Stimulated activated naive CD4-positive, alpha-beta T cell treated with Interleukin-2 at 50 U/mL for 16 hours (primary cell): ENCODE measurements around the gene KIR3DL1.
"Not testable (repeated sequence)": the region's sequence is repeated elsewhere in the genome, so short reads cannot be mapped to it uniquely, and the experiment has no call there.

ENCODE experiments used
- DNase-seq: peaks from one replicate; lab custom pipeline; 2025; lab: John Stamatoyannopoulos, UW

Gene KIR3DL1

GRCh38 chr19:54814571-54814970 lies 1.7 kb upstream of the KIR3DL1 start:
- DNase-seq: not testable (repeated sequence)

DNA sequence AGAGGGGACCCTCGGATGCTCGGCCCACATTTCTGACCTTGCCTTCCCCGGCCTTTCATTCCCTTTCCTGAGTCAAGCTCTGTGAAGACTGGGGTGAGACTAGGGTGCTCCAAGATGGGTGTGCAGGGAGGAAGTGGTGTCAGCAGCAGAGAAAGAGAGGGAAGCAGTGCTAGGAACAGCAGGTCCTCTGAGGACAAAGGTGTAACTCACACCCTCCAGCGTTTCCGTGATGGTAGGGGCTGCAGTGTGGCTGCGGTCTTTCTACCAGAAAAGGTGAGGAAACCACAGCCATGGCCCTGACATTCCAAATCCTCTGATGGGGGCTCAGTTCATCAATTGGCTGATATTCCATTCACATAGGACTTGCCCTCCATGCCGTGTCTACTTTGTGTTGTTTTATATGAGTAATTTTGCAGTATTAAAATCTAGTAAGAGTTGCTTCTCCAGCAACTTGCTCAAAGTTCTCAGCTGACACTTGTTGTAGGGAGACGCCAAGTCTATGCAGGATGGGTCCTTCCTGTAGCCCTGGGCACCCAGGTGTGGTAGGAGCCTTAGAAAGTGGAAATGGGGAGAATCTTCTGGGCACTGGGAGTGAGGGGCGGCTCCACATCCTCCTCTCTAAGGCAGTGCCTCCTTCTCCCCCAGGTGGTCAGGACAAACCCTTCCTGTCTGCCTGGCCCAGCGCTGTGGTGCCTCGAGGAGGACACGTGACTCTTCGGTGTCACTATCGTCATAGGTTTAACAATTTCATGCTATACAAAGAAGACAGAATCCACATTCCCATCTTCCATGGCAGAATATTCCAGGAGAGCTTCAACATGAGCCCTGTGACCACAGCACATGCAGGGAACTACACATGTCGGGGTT lies 1.6 kb downstream of the KIR3DL1 start:
- DNase-seq: no peak

DNA sequence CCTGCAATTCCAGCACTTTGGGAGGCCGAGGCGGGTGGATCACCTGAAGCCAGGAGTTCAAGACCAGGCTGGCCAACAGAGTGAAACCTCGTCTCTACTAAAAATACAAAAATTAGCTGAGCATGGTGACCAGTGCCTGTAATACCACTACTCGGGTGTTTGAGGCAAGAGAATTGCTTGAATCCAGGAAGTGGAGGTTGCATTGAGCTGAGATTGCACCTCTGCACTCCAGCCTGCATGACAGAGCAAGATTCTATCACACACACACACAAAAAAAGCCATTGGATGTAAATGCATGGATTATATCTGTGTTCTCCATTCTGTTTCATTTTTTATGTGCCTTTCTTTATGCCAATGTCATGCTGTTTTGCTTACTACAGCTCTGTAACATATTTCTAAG lies 8.1 kb downstream of the KIR3DL1 start:
- DNase-seq: not testable (repeated sequence)

DNA sequence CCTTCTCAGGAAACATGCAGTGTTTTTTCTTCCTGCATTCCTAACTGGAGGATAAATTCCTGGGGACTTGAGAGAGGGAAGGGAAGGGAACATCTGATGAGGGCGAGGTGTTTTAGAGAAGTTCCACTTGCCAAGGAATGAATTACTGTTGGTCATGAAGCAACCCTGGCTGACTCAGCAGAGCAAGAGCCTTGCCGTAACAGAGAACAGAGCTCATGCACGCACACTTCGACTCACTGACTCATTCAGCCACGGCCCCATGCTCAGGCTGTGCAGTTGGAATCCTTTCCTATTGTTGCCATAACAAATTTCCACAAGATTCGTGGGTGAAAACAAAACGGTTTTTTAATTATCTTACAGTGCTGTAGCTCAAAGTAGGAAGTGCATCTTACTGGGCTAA lies 9.1 kb downstream of the KIR3DL1 start:
- DNase-seq: not testable (repeated sequence)

DNA sequence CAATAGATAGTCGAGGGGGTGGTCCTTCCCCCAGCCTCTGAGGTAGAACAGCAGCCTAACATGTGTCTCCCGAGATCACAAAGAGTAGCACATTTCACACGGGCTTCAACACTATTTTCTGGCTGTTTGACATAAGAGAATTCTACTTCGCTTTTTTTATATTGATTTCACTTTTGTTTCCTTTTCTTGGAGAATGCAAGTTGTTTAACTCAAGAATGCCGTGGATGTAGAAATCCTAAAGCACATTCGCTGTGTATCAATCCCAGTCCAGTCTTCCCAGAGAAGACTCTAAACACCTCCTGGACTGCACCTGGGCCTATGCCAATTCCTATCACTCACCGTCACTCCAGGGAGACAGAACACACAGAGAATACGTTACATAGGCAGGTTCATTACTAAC lies 11.8 kb downstream of the KIR3DL1 start:
- not testable (repeated sequence) for DNase-seq

- DNase-seq: not testable (repeated sequence)
These were observed 16.2 kb downstream of the KIR3DL1 start, which contains the start of gene KIR2DS4 for GRCh38 chr19:54832496-54832895. KIR2DS4 (plus strand) TSS chr19:54832676.

- DNase-seq: not testable (repeated sequence)
These were observed 18.9 kb downstream of the KIR3DL1 start for GRCh38 chr19:54835126-54835525.

DNA sequence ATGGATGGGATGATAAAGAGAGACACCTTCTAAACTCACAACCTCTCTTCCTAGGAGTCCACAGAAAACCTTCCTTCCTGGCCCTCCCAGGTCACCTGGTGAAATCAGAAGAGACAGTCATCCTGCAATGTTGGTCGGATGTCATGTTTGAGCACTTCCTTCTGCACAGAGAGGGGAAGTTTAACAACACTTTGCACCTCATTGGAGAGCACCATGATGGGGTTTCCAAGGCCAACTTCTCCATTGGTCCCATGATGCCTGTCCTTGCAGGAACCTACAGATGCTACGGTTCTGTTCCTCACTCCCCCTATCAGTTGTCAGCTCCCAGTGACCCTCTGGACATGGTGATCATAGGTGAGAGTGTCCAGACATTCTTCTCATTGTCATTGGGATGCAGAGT lies 21.3 kb downstream of the KIR3DL1 start:
- DNase-seq: not testable (repeated sequence)

DNA sequence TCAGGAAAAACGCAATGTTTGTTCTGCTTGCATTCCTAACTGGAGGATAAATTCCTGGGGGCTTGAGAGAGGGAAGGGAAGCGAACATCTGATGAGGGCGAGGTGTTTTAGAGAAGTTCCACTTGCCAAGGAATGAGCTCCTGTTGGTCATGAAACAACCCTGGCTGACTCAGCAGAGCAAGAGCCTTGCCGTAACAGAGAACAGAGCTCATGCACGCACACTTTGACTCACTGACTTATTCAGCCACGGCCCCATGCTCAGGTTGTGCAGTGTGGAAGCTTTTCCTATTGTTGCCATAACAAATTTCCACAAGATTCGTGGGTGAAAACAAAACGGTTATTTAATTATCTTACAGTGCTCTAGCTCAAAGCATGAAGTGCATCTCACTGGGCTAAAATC lies 26.9 kb downstream of the KIR3DL1 start:
- not testable (repeated sequence) for DNase-seq

GRCh38 chr19:54850061-54850640 lies 33.9 kb downstream of the KIR3DL1 start, which contains the start of gene KIR3DL2:
KIR3DL2 (plus strand) TSS chr19:54850443; CDS start chr19:54850476, 33 bp downstream.
- not testable (repeated sequence) for DNase-seq

- DNase-seq: no peak
These were observed 34.7 kb downstream of the KIR3DL1 start for GRCh38 chr19:54850930-54851329.

GRCh38 chr19:54851353-54851752 lies 35.1 kb downstream of the KIR3DL1 start:
- DNase-seq: no peak

DNA sequence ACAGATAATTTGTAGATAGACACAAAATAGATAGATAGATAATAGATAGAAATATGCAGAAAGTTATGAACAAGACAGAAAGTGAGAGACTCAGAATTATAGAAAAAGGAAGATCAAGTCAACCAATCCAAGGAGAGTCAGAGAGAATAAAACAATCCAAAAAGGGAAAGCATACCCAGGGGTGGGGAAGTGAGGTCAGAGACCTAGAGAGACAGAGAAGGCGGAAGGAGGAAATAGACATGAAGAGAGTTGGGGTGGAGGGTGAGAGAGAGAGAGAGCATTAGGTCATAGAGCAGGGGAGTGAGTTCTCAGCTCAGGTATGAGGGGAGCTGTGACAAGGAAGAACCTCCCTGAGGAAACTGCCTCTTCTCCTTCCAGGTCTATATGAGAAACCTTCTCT lies 39.0 kb downstream of the KIR3DL1 start:
- not testable (repeated sequence) for DNase-seq

DNA sequence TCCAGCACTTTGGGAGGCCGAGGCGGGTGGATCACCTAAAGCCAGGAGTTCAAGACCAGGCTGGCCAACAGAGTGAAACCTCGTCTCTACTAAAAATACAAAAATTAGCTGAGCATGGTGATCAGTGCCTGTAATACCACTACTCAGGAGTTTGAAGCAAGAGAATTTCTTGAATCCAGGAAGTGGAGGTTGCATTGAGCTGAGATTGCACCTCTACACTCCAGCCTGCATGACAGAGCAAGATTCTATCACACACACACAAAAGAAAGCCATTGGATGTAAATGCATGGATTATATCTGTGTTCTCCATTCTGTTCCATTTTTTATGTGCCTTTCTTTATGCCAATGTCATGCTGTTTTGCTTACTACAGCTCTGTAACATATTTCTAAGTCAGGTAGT lies 42.2 kb downstream of the KIR3DL1 start:
- not testable (repeated sequence) for DNase-seq

DNA sequence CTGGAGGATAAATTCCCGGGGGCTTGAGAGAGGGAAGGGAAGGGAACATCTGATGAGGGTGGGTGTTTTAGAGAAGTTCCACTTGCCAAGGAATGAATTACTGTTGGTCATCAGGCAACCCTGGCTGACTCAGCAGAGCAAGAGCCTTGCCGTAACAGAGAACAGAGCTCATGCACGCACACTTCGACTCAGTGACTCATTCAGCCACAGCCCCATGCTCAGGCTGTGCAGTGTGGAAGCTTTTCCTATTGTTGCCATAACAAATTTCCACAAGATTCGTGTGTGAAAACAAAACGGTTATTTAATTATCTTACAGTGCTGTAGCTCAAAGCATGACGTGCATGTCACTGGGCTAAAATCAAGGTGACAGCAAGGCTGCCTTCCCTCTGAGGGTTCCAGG lies 43.2 kb downstream of the KIR3DL1 start:
- DNase-seq: not testable (repeated sequence)

- DNase-seq: not testable (repeated sequence)
These were observed 47.2 kb downstream of the KIR3DL1 start for GRCh38 chr19:54863459-54863858.

DNA sequence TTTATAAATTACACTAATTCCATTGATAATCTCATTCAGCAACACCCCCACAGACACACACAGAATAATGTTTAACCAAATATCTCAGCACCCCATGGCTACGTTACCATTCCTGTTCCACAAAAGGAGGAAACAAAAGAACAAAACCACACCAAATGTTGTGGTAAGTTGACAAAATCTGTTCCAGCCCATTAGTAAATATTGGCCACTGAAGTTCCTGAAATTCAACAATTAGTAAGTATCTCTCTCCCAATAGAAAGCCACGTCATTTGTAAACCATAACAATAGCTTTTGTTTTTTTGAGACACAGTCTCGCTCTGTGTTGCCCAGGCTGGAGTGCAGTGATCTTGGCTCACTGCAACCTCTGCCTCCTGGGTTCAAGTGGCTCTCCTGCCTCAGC lies 55.4 kb downstream of the KIR3DL1 start:
- no peak for DNase-seq

DNA sequence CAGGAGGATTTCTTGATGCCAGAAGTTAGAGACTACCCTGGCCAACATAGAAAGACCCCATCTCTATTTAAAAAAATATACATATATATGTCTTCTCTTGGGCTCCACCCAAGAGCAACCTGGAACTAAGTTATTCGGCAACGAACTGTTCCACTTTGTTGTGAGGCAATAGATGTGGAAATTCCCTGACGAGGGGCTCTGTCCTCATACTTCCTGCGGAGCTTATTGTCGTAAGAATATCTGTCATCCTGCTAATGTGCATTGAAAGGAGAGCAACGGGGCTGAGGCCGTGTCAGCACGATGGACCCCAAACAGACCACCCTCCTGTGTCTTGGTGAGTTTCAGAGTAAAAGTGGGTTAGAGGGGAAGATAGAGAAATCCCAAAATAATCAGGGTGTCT lies 57.7 kb downstream of the KIR3DL1 start, which contains the start of gene FCAR:
TSS of gene FCAR (plus strand) at position 246 of the 400 bp plus-strand sequence. CDS start at position 301, 55 bp downstream.
- DNase-seq: no peak

DNA sequence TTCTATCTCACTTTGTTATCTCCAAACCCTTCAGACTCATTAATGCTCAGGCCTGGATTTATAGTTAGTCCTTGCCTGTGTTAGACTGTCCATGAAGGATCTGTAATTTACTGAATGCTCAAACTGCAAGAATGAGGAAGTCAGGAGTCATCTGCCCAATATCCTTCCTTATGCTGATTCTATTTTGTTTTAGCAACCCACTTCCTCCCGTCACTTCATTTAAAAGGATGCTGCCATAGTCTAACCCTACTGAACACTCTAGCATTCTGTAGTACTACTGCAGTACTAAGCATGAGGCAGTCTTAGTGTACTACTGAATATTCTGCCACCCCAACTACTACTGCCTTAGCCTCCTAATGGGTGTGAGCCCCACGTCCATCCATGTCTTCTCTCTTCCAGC lies 59.2 kb downstream of the KIR3DL1 start:
- no peak for DNase-seq

DNA sequence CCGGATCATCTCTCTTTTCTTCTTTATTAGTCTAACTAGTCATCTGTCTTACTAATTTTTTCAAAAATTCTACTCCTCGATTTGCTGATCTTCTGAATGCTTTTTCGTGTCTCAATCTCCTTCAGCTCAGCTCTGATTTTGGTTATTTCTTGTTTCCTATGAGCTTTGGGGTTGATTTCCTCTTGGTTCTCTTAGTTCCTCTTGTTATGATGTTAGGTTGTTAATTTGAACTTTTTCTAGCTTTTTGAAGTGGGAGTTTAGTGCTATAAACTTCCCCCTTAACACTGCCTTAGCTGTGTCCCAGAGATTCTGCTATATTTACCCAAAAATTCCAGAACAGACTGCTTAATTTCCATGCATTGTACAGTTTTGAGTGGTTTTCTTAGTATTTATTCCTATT lies 61.2 kb downstream of the KIR3DL1 start:
- DNase-seq: no peak
